Activated T-helper 1 cell treated with anti-CD3 and anti-CD28 coated beads, Interleukin-2, amount 50 U/mL, for 16 hours (primary cell): ENCODE data around the gene IGLL5.

ENCODE experiments used
- DNase-seq, 2 donors: peaks; one replicate each; pipeline ENCODE4 v3.0.0-alpha.2; 2020; ENCODE audit warnings: low read depth in 1 of 2, low spot score in 1 of 2

The IGLL5 gene

GRCh38 chr22:22927196-22927887, 39.7 kb downstream of the IGLL5 start:
- DNase-seq = no peak

- DNase-seq = no peak
Observed at GRCh38 chr22:22927888-22928665, 40.5 kb downstream of the IGLL5 start.

DNA sequence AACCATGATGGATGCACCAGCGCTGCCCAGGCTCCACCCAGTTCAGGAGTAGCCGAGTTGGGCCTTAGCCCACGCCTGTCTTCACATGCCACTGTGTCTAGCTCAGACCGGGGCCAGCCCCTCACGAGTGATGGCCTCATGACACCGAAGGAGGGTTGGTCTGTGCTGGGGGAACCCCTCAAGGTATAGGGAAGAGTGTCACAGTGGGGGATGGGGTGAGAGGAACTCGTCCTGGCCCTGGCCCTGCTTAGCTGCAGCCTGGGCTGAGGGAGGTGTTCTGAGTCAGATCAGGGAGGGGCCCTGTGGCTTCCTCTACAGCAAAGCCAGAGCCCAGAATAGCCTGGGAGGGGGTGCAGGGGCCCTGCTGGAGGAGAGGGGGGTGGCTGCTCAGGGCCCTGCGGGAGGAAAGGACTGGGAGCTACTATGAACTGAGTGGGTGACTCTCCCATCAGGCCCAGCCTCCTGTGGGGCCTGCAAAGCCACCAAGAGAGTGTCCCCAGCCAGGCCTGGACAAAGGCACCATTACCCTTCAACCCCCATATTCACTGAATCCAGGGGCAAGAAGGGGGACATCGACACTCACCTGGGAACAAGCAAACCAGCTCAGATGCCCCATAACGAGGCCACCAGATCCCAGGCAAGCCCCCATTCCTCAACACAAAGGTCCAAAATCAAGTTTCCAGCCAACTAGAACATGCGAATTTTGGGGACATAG, 41.2 kb downstream of the IGLL5 start:
- no peak for DNase-seq

DNA sequence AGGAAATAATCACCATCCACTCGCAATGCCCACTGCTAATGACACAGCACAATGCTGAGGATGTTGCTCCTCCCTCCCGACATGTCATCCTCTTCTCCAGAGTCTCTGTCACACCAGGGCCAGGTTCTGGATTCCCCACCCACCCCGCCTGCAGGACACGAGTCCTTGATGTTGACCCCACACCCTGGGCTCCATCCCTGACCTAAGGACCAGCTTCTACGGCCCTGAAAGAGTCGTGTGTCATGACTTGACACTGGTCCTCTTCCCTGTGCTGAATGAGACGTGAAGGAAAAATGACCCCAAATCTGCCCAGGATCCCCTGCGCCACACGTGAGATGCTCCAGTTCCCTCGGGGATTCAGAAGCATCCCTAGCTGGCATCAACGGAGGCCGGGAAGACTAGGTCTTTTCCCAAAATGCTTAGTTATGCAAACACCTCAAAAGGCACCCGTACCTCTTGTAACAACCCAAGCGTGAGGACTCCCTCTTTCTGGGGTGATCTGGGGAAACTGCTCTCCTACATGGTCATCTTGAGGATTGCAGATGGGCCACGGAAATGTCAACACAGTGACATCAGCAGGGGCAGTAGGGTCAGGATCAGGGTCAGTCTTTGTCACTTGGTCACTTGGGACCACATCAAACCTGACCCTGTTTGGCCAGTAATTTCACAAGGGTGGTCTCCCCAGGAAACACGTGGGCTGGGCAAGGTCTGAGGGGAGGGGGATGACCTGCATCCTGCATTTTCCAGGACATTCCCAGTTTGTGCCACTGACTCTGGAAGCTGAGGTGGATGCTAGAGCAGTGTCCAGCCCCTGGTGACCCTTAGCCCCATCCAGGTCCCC, 42.0 kb downstream of the IGLL5 start:
- DNase-seq = no peak

GRCh38 chr22:22930222-22930497, 42.5 kb downstream of the IGLL5 start:
- DNase-seq = no peak

DNA sequence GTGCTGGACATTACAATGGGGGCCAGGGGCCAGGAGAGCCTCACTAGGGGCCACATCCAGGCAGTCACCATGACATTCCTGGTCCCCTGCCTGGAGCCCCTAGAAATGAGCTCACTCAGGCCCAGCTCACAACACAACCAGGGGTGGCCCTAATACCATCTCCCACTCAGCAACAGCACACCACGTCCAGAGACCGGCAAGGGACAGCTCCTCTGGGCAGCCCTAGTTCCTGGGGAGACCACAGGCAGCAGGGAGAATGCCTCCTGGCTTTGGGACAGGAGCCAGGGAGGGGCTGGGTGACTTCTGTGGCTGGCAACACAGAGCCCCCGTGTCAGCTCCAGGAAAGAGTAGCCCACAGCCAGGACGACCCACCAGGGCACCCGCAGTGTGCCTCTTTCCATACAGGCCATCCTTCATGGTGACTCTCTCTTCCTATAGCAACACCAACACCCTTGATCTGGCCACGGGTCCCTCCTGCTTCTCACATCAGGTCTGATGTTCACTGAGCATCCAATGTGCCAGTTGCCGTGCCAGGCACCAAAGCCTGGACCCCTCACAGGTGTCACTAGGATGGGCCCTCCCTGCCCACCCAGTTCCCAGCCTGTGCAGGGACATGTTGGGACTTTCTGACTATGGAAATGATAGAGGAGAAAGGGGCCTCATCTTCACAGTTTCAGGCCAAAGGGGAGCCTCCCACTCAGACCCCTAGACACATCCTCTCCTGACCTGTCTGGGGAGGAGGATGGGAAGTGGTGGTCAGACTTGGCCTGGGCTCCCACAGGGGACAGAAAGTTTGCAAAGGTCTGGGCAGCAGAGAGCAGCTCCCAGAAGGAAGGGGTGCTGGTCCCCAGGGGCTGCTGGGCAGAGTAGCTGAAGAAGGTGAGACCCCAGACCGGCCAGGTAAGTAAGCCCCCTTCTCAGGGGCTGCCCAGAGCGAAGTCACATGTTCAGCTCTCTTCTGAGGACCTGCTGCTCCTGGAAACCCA, 43.2 kb downstream of the IGLL5 start:
- no peak for DNase-seq

GRCh38 chr22:22931557-22932270, 44.1 kb downstream of the IGLL5 start:
- DNase-seq = no peak

DNA sequence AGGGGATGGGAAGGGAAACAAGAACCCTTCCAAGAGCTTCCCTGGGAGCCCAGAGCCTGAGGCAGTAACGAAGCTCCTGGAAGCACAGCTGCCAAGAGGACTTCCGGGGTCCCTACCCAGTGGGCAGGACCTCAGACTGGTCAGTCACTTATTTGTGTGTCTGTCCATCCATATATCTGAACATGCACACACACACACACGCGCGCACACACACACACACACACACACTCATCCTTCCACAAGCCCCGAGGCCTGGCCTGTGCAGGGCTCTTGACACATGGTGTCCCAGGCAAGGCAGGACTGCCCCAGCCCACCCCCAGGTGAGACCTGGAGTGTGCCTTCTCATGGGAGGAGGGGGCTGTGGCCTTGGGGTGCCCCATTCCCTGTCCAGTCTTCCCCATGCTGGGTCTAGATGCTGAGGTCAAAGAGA, 44.9 kb downstream of the IGLL5 start:
- no peak for DNase-seq

- no peak for DNase-seq
Observed at GRCh38 chr22:22933100-22933806, 45.6 kb downstream of the IGLL5 start.

- DNase-seq = no peak
Observed at GRCh38 chr22:22933807-22934542, 46.4 kb downstream of the IGLL5 start.

- DNase-seq = no peak
Observed at GRCh38 chr22:22934543-22935055, 47.0 kb downstream of the IGLL5 start.

- no peak for DNase-seq
Observed at GRCh38 chr22:22935056-22935545, 47.5 kb downstream of the IGLL5 start.

DNA sequence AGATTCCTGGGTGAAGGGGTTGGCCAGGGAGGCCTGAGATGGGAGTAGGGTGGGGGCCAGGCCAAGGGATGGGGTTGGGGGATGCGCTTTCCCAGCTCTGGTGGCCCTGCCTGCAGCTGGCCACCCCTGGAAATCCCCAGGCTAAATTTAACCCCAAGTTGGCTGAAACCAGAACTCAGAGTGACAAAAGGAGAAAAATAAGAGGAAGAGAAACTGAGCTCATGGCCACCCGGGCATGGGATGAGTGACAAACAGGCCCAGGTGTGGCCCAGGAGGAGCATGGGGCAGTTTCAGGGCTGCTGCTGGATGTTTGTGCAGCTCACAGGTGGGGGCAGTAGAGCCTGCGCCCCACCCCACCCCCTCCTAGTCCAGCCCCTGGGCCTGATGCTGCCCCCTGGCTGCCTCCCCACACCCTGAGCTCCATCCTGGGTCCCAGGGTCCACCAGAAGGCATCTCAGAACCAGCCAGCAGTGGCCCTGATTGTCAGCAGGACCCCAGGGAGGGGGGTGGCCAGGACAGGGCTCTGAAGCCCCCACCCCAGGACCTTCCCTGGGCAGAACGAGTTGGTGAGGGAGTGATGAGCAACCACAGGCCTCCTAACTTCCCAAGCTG, 48.0 kb downstream of the IGLL5 start:
- DNase-seq = no peak

- DNase-seq = no peak
Observed at GRCh38 chr22:22936180-22936914, 48.7 kb downstream of the IGLL5 start.

GRCh38 chr22:22936915-22937656, 49.5 kb downstream of the IGLL5 start:
- no peak for DNase-seq

GRCh38 chr22:22937894-22938480, 50.4 kb downstream of the IGLL5 start:
- no peak for DNase-seq
